A549 treated with AZD9567 at 1 μM for 4 hours (cell line): Measurements from ENCODE around the gene PPM1N. TPM values are rescaled to one million over a fixed set of nuclear protein-coding genes. Genes with fewer than 3 reads are reported as not detected.

Source experiments
- total RNA-seq: library from RNA; stranded (reverse); fragments of 200-300 nt; extraction: Qiagen RNA extraction; gene quantifications from 5 replicates; pipeline ENCODE4 v1.2.3, GENCODE V29; 2022; ENCODE audit not compliant: insufficient read depth

Gene PPM1N
- 6.9 to 10.4 TPM (median 8.2 TPM) in 5 replicates for total RNA-seq

GRCh38 chr19:45498411-45499195 lies at the start of gene PPM1N:
PPM1N (plus strand) TSS chr19:45498443; CDS start chr19:45498473, 30 bp downstream.

GRCh38 chr19:45467456-45468158 lies 30.6 kb upstream of the PPM1N start, which contains the start of gene FOSB:
FOSB (plus strand) TSS chr19:45467996; CDS start chr19:45468587, 591 bp downstream.

GRCh38 chr19:45506989-45507871 lies 9.0 kb downstream of the PPM1N start, which contains the start of gene VASP:
VASP (plus strand) TSS chr19:45507479; CDS start chr19:45507772, 293 bp downstream.

Other genes with a start within 250 kb of the PPM1N start
- gene MARK4, start 247.2 kb upstream of the PPM1N start, total RNA-seq, result 6.2 to 9.4 TPM (median 7.8 TPM) in 5 replicates
- 0.05 to 0.07 TPM in 2 of 5 replicates, not detected in the others for gene CKM, start 175.6 kb upstream of the PPM1N start, total RNA-seq
- 0.87 to 1.3 TPM (median 0.91 TPM) in 4 of 5 replicates, not detected in the other for gene KLC3, start 157.7 kb upstream of the PPM1N start, total RNA-seq
- gene ERCC2, start 127.9 kb upstream of the PPM1N start, total RNA-seq, result 11.4 to 14.4 TPM (median 14.2 TPM) in 5 replicates
- gene PPP1R13L, start 93.4 kb upstream of the PPM1N start, total RNA-seq, result 19.0 to 37.6 TPM (median 35.5 TPM) in 5 replicates
- 47.1 to 57.7 TPM (median 51.3 TPM) in 5 replicates for gene POLR1G, start 91.8 kb upstream of the PPM1N start, total RNA-seq
- gene ERCC1, start 74.5 kb upstream of the PPM1N start, total RNA-seq, result 139 to 171 TPM (median 165 TPM) in 5 replicates
- gene FOSB, start 30.4 kb upstream of the PPM1N start, total RNA-seq, result 10.2 to 21.4 TPM (median 18.8 TPM) in 5 replicates
- gene RTN2, start 1.4 kb upstream of the PPM1N start, total RNA-seq, result 5.6 to 13.1 TPM (median 12.6 TPM) in 5 replicates
- 159 to 241 TPM (median 195 TPM) in 5 replicates for gene VASP, start 9.0 kb downstream of the PPM1N start, total RNA-seq
- 10.4 to 16.7 TPM (median 15.7 TPM) in 5 replicates for gene OPA3, start 86.4 kb downstream of the PPM1N start, total RNA-seq
- 0.05 to 0.27 TPM (median 0.15 TPM) in 4 of 5 replicates, not detected in the other for gene GPR4, start 103.8 kb downstream of the PPM1N start, total RNA-seq
- 21.1 to 24.4 TPM (median 23.4 TPM) in 5 replicates for gene EML2, start 141.0 kb downstream of the PPM1N start, total RNA-seq
- 1.4 to 3.8 TPM (median 3.2 TPM) in 5 replicates for gene GIPR, start 169.8 kb downstream of the PPM1N start, total RNA-seq
- gene SNRPD2, start 193.5 kb downstream of the PPM1N start, total RNA-seq, result 660 to 832 TPM (median 820 TPM) in 5 replicates
- 8.8 to 12.8 TPM (median 9.8 TPM) in 5 replicates for gene QPCTL, start 194.2 kb downstream of the PPM1N start, total RNA-seq
- 8.4 to 9.3 TPM (median 9.0 TPM) in 5 replicates for gene FBXO46, start 232.5 kb downstream of the PPM1N start, total RNA-seq
- gene MEIOSIN, start 235.0 kb downstream of the PPM1N start, total RNA-seq, result 0.04 to 0.11 TPM (median 0.05 TPM) in 4 of 5 replicates, not detected in the other